ENCODE measurements around the gene MOK. TPM values are rescaled to one million over a fixed set of nuclear protein-coding genes. Genes with fewer than 3 reads are reported as not detected.
"Not testable (repeated sequence)": the region's sequence is repeated elsewhere in the genome, so short reads cannot be mapped to it uniquely, and the experiment has no call there.

Gene MOK
- polyA plus RNA-seq, 4 donors: 2.9 to 11.5 (median 4.7) TPM

DNA sequence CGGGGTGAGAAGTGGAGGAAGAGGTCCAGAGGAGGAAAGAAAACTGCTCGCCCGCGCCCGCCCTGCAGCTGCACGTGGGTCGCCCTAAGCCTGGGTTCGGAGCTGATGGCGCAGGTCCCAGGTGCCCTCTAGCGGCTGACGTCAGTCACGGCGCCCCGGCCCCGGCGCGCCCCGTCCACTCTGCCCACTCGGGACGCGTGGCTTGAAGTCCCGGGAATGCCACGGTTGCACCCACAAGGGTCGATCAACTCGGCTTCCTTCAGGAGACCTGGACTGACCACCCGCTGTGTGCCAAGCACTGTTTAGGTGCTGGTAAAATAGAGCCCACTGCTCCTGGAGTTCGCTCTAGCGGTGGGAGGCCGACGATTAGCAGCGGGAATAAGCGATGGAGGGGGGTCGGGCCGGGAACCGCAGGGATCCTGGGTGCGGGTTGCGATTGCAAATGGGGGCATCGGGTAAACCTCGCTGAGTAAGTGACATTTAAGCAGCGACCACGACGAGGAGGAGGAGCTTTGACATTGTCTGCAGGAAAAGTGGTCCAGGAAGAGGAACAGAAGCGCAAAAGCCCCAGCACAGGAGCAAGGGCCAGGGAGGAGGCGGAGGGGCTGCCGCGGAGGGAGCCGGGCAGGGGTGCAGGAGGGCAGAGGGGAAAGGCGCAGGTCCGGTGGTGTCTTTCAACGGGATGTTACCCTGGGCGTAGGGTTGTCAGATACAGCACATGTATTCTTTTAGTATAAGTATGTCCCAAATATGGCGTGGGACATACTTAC, 9.5 kb upstream of the MOK start:
- Histone ChIP-seq H3K27me3 (ENCODE audit: control insufficient read depth in 3 of 3, insufficient read depth in 3 of 3, low read length in 3 of 3) (no peaks in the 10 kb centered on the region), H3K9me3 (ENCODE audit: control insufficient read depth in 2 of 2, insufficient read depth in 1 of 2, low read depth in 1 of 2, low read length in 1 of 2) (no peaks in the 10 kb centered on the region), H3K4me3 (ENCODE audit: low read depth in 1 of 3, low read length in 3 of 3) (peak overlapping the region; percentile 31 to 61 (median 39)), H3K36me3 (ENCODE audit: control insufficient read depth in 3 of 3, insufficient read depth in 2 of 3, low read depth in 1 of 3, low read length in 3 of 3) (no peaks in the 10 kb centered on the region), H3K27ac (ENCODE audit: low read depth in 1 of 3, low read length in 2 of 3) (no peak overlapping the region), H3K4me1 (ENCODE audit: control insufficient read depth in 3 of 3, insufficient read depth in 2 of 3, low read depth in 1 of 3, low read length in 2 of 3) (peaks cover 0 to 25% (median 5%) of the 10 kb centered on the region in 3 donors)
- WGBS, 3 donors: 7 to 8% (median 7%) methylated on average over 52 of the region's 52 CpGs
- FAIRE-seq (no peak), DNase-seq (peak; percentile 81 to 90)

- Histone ChIP-seq H3K9me3 (ENCODE audit: control insufficient read depth in 2 of 2, insufficient read depth in 1 of 2, low read depth in 1 of 2, low read length in 1 of 2) (no peaks in the 10 kb centered on the region), H3K4me3 (ENCODE audit: low read depth in 1 of 3, low read length in 3 of 3) (no peak overlapping the region), H3K27ac (ENCODE audit: low read depth in 1 of 3, low read length in 2 of 3) (no peak overlapping the region), H3K27me3 (ENCODE audit: control insufficient read depth in 3 of 3, insufficient read depth in 3 of 3, low read length in 3 of 3) (no peaks in the 10 kb centered on the region), H3K4me1 (ENCODE audit: control insufficient read depth in 3 of 3, insufficient read depth in 2 of 3, low read depth in 1 of 3, low read length in 2 of 3) (peaks cover 0 to 2% (median 0%) of the 10 kb centered on the region in 3 donors), H3K36me3 (ENCODE audit: control insufficient read depth in 3 of 3, insufficient read depth in 2 of 3, low read depth in 1 of 3, low read length in 3 of 3) (peaks cover 0 to 4% (median 0%) of the 10 kb centered on the region in 3 donors)
- WGBS, 3 donors: 95 to 99% (median 96%) methylated on average over 3 of the region's 3 CpGs
- no peak for DNase-seq
- FAIRE-seq: no peak
Observed at GRCh38 chr14:102303664-102304063, 1.3 kb downstream of the MOK start.

DNA sequence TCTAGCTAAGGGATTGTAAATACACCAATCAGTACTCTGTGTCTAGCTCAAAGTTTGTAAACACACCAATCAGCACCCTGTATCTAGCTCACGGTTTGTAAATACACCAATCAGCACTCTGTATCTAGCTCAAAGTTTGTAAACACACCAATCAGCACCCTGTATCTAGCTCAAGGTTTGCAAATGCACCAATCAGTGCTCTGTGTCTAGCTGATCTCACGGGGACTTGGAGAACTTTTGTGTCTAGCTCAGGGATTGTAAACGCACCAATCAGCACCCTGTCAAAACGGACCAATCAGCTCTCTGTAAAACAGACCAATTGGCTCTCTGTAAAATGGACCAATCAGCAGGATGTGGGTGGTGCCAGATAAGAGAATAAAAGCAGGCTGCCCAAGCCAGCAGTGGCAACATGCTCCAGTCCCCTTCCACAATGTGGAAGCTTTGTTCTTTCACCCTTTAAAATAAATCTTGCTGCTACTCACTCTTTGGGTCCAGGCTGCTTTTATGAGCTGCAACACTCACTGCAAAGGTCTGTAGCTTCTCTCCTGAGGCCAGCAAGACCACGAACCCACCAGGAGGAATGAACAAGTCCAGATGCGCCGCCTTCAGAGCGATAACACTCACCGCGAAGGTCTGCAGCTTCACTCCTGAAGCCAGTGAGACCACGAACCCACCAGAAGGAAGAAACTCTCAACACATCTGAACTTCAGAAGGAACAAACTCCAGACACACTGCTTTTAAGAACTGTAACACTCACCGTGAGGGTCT, 6.5 kb downstream of the MOK start:
- not testable (repeated sequence) for H3K4me3 ChIP-seq (ENCODE audit: low read depth in 1 of 3, low read length in 3 of 3); H3K27me3 ChIP-seq (ENCODE audit: control insufficient read depth in 3 of 3, insufficient read depth in 3 of 3, low read length in 3 of 3); DNase-seq; H3K9me3 ChIP-seq (ENCODE audit: control insufficient read depth in 2 of 2, insufficient read depth in 1 of 2, low read depth in 1 of 2, low read length in 1 of 2); H3K4me1 ChIP-seq (ENCODE audit: control insufficient read depth in 3 of 3, insufficient read depth in 2 of 3, low read depth in 1 of 3, low read length in 2 of 3); H3K27ac ChIP-seq (ENCODE audit: low read depth in 1 of 3, low read length in 2 of 3); FAIRE-seq
- 80 to 84% (median 84%) methylated on average over 11 to 12 of the region's 12 CpGs for WGBS, 3 donors
- H3K36me3 ChIP-seq (ENCODE audit: control insufficient read depth in 3 of 3, insufficient read depth in 2 of 3, low read depth in 1 of 3, low read length in 3 of 3): peaks cover 0 to 11% (median 0%) of the 10 kb centered on the region in 3 donors

DNA sequence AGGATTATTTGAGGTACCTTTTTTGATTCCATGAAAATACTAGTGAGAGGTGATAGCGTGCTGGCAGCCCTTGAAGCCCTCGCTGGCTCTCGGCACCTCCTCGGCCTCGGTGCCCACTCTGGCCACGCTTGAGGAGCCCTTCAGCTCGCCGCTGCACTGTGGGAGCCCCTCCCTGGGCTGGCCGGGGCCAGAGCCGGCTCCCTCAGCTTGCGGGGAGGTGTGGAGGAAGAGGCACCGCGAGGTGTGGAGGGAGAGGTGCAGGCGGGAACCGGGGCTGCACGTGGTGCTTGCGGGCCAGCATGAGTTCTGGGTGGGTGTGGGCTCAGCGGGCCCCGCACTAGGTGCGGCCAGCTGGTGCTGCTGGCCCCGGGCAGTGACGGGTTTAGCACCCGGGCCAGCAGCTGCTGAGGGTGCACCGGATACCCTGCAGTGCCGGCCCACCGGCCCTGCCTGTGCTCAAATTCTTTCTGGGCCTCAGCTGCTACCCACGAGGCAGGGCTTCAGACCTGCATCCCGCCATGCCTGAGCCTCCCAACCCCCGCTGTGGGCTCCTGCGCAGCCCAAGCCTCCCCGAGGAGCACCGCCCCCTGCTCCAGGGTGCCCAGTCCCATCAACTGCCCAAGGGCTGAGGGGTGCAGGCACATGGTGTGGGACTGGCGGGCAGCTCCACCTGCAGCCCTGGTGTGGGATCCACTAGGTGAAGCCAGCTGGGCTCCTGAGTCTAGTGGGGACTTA, 7.4 kb downstream of the MOK start:
- Histone ChIP-seq H3K27ac (ENCODE audit: low read depth in 1 of 3, low read length in 2 of 3) (no peak overlapping the region), H3K27me3 (ENCODE audit: control insufficient read depth in 3 of 3, insufficient read depth in 3 of 3, low read length in 3 of 3) (no peaks in the 10 kb centered on the region), H3K36me3 (ENCODE audit: control insufficient read depth in 3 of 3, insufficient read depth in 2 of 3, low read depth in 1 of 3, low read length in 3 of 3) (peaks cover 0 to 11% (median 0%) of the 10 kb centered on the region in 3 donors), H3K4me3 (ENCODE audit: low read depth in 1 of 3, low read length in 3 of 3) (no peak overlapping the region), H3K4me1 (ENCODE audit: control insufficient read depth in 3 of 3, insufficient read depth in 2 of 3, low read depth in 1 of 3, low read length in 2 of 3) (peaks cover 0 to 6% (median 0%) of the 10 kb centered on the region in 3 donors), H3K9me3 (ENCODE audit: control insufficient read depth in 2 of 2, insufficient read depth in 1 of 2, low read depth in 1 of 2, low read length in 1 of 2) (peaks cover 0 to 3% of the 10 kb centered on the region in 2 donors)
- FAIRE-seq (no peak), DNase-seq (no peak)
- WGBS, 3 donors: 92 to 96% (median 93%) methylated on average over 24 to 33 of the region's 33 CpGs

DNA sequence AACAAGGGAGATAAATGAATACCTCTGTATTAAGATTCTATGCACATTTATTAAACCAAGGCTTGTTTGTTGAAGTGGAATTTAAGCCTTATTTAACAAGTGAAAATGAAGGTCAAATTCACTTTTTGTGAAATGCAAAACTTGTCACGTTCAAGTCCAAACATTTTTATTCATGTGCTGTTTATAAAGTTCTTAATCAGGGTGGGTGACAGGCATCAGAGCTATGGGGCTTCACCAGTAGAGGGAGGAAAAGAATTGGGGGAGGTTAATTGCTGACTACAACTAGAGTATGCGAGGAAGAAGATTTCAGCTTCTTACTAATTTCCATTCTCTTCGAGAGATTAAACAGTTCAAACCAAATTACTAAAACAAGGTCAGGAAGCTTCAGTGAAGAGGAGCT, 9.7 kb downstream of the MOK start:
- Histone ChIP-seq H3K36me3 (ENCODE audit: control insufficient read depth in 3 of 3, insufficient read depth in 2 of 3, low read depth in 1 of 3, low read length in 3 of 3) (peaks cover 0 to 11% (median 0%) of the 10 kb centered on the region in 3 donors), H3K27me3 (ENCODE audit: control insufficient read depth in 3 of 3, insufficient read depth in 3 of 3, low read length in 3 of 3) (no peaks in the 10 kb centered on the region), H3K4me1 (ENCODE audit: control insufficient read depth in 3 of 3, insufficient read depth in 2 of 3, low read depth in 1 of 3, low read length in 2 of 3) (peaks cover 0 to 7% (median 0%) of the 10 kb centered on the region in 3 donors), H3K9me3 (ENCODE audit: control insufficient read depth in 2 of 2, insufficient read depth in 1 of 2, low read depth in 1 of 2, low read length in 1 of 2) (peaks cover 0 to 3% of the 10 kb centered on the region in 2 donors), H3K27ac (ENCODE audit: low read depth in 1 of 3, low read length in 2 of 3) (no peak overlapping the region), H3K4me3 (ENCODE audit: low read depth in 1 of 3, low read length in 3 of 3) (no peak overlapping the region)
- FAIRE-seq (no peak), DNase-seq (no peak)
- WGBS, 3 donors: 61 to 77% (median 65%) methylated on average over 3 of the region's 3 CpGs

GRCh38 chr14:102293781-102294180, 11.2 kb downstream of the MOK start:
- Histone ChIP-seq H3K4me3 (ENCODE audit: low read depth in 1 of 3, low read length in 3 of 3) (no peak overlapping the region), H3K4me1 (ENCODE audit: control insufficient read depth in 3 of 3, insufficient read depth in 2 of 3, low read depth in 1 of 3, low read length in 2 of 3) (peaks cover 0 to 7% (median 0%) of the 10 kb centered on the region in 3 donors), H3K9me3 (ENCODE audit: control insufficient read depth in 2 of 2, insufficient read depth in 1 of 2, low read depth in 1 of 2, low read length in 1 of 2) (peaks cover 0 to 3% of the 10 kb centered on the region in 2 donors), H3K27ac (ENCODE audit: low read depth in 1 of 3, low read length in 2 of 3) (no peak overlapping the region), H3K27me3 (ENCODE audit: control insufficient read depth in 3 of 3, insufficient read depth in 3 of 3, low read length in 3 of 3) (no peaks in the 10 kb centered on the region), H3K36me3 (ENCODE audit: control insufficient read depth in 3 of 3, insufficient read depth in 2 of 3, low read depth in 1 of 3, low read length in 3 of 3) (peaks cover 0 to 8% (median 0%) of the 10 kb centered on the region in 3 donors)
- FAIRE-seq: no peak
- DNase-seq: peak in 1 of 2 donors; percentile 45
- 73 to 80% (median 77%) methylated on average over 6 of the region's 6 CpGs for whole genome bisulfite sequencing, 3 donors

DNA sequence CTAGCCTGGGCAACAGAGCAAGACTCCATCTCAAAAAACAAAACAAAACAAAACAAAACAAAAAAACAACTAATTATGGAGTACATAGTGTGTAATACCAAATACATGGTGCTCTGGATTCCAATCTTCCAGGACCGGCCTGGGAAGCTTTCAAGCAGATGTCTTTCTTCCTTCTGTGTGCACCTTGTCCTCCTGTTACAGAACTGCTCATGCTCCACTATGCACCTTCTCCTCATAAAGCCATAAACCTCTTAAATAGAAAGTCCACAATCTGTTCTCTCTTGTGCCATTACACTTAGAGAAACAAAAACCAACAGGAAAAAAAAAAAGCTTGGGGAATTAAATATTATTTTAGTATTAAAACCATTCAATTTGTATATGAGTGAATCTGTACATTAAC, 12.5 kb downstream of the MOK start:
- peak overlapping the region in 1 of 3 donors; percentile 78 for H3K27ac ChIP-seq (ENCODE audit: low read depth in 1 of 3, low read length in 2 of 3)
- 24 to 74% (median 46%) methylated on average over 1 of the region's 1 CpG for WGBS, 3 donors
- FAIRE-seq: no peak
- H3K9me3 ChIP-seq (ENCODE audit: control insufficient read depth in 2 of 2, insufficient read depth in 1 of 2, low read depth in 1 of 2, low read length in 1 of 2): no peaks in the 10 kb centered on the region
- no peak overlapping the region for H3K4me3 ChIP-seq (ENCODE audit: low read depth in 1 of 3, low read length in 3 of 3)
- H3K4me1 ChIP-seq (ENCODE audit: control insufficient read depth in 3 of 3, insufficient read depth in 2 of 3, low read depth in 1 of 3, low read length in 2 of 3): peaks cover 0 to 7% (median 0%) of the 10 kb centered on the region in 3 donors
- H3K27me3 ChIP-seq (ENCODE audit: control insufficient read depth in 3 of 3, insufficient read depth in 3 of 3, low read length in 3 of 3): no peaks in the 10 kb centered on the region
- peaks cover 0 to under 1% (median 0%) of the 10 kb centered on the region in 3 donors for H3K36me3 ChIP-seq (ENCODE audit: control insufficient read depth in 3 of 3, insufficient read depth in 2 of 3, low read depth in 1 of 3, low read length in 3 of 3)
- peak; percentile 74 to 80 for DNase-seq

DNA sequence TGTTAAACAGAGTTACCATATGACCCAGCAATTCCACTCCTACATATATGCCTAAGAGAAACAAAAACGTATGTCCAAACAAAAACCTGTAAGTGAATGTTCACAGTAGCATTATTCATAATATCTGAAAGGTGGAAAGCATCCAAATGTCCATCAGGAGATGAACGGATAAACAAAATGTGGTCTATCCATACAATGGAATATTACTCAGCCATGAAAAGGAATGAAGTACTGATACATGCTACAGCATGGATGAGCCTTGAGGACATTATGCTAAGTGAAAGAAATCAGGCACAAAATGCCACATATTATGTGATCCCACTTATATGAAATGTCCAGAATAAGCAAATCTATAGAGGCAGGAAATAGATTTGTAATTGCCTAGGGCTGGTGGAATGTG, 16.8 kb downstream of the MOK start:
- no peak overlapping the region for H3K27ac ChIP-seq (ENCODE audit: low read depth in 1 of 3, low read length in 2 of 3)
- no peak overlapping the region for H3K4me3 ChIP-seq (ENCODE audit: low read depth in 1 of 3, low read length in 3 of 3)
- H3K9me3 ChIP-seq (ENCODE audit: control insufficient read depth in 2 of 2, insufficient read depth in 1 of 2, low read depth in 1 of 2, low read length in 1 of 2): no peaks in the 10 kb centered on the region
- FAIRE-seq: no peak
- H3K4me1 ChIP-seq (ENCODE audit: control insufficient read depth in 3 of 3, insufficient read depth in 2 of 3, low read depth in 1 of 3, low read length in 2 of 3): peaks cover 0 to 7% (median 0%) of the 10 kb centered on the region in 3 donors
- no peak for DNase-seq
- no peaks in the 10 kb centered on the region for H3K27me3 ChIP-seq (ENCODE audit: control insufficient read depth in 3 of 3, insufficient read depth in 3 of 3, low read length in 3 of 3)
- no peaks in the 10 kb centered on the region for H3K36me3 ChIP-seq (ENCODE audit: control insufficient read depth in 3 of 3, insufficient read depth in 2 of 3, low read depth in 1 of 3, low read length in 3 of 3)
- WGBS, 3 donors: 92 to 95% (median 93%) methylated on average over 2 of the region's 2 CpGs
